ENCODE data around the gene PLEKHS1.

DNA sequence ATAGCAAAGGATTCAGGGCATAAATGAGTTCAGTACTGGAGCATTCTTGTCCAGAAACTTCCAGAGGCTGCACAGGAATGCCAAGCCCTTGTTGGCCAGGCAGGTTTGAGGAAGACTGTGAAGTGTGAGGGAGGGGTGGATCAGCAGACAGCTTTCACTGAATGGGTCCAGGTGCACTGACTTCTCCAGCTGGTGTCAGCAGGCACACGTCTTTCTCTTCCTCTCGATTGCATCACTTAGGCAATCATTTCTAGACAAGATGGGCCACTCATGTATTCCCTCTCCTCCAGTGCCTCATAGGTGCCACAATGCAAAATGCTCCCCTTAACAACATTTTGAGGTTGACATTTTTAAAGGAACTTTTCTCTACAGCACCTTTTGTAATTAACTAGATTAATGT, 15.6 kb upstream of the PLEKHS1 start:
- TF ChIP-seq, protein P1, sequence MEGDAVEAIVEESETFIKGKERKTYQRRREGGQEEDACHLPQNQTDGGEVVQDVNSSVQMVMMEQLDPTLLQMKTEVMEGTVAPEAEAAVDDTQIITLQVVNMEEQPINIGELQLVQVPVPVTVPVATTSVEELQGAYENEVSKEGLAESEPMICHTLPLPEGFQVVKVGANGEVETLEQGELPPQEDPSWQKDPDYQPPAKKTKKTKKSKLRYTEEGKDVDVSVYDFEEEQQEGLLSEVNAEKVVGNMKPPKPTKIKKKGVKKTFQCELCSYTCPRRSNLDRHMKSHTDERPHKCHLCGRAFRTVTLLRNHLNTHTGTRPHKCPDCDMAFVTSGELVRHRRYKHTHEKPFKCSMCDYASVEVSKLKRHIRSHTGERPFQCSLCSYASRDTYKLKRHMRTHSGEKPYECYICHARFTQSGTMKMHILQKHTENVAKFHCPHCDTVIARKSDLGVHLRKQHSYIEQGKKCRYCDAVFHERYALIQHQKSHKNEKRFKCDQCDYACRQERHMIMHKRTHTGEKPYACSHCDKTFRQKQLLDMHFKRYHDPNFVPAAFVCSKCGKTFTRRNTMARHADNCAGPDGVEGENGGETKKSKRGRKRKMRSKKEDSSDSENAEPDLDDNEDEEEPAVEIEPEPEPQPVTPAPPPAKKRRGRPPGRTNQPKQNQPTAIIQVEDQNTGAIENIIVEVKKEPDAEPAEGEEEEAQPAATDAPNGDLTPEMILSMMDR (IDR thresholded peaks at IDR 0.05), result no peak
- no peak for TF ChIP-seq POLR2A (IDR thresholded peaks at IDR 0.05)

Measured in lower leg skin (tissue), 3 donors.